SHP77 (cell line): Measurements from ENCODE around the gene KCTD4.
"Not testable (repeated sequence)": the region's sequence is repeated elsewhere in the genome, so short reads cannot be mapped to it uniquely, and the experiment has no call there.

Experiments
- DNase-seq, 2 experiments: peaks; one replicate each; lab custom pipeline; 2025; lab: John Stamatoyannopoulos, UW

KCTD4 gene

DNA sequence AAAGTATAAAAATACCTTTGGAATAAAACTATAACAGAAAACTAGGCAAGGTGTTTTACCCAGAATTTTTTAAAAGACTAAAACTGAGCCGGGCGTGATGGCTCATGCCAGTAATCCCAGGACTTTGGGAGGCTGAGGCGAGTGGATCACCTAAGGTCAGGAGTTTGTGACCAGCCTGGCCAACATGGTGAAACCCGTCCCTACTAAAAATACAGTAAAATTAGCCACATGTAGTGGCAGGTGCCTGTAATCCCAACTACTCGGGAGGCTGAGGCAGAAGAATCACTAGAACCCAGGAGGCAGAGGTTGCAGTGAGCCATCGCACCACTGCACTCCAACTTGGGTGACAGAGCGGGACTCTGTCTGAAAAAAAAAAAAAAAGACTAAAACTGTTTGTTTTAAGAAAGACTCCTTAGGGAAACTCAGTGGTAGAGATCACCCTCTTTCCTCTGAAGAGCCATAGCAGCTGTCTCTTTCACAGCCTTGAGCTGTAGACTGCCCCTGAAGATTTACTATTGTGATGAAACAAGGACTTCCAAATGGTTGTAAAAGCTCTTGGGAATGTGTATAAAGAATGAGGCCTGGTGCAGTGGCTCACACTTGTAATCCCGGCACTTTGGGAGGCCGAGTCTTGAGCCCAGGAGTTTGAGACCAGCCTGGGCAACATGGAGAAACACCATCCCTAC is 14.7 kb upstream of the KCTD4 start:
- DNase-seq = no peak

DNA sequence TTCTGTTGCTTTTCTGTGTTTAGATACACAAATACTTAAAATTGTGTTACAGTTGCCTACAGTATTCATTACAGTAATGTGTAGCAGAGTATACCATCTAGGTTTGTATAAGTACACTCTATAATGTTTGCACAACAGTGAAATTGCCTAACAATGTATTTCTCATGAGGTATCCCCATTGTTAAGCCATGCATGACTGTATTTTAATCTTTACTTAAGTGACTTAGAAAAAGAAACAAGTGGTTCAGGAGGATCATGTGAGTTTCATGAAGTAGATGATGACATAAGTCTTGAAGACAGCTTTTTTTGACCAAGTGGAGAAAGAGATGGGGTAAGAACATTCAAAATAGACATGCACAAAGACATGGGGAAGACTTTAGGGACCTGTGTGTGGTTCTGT is 8.4 kb upstream of the KCTD4 start:
- no peak for DNase-seq

DNA sequence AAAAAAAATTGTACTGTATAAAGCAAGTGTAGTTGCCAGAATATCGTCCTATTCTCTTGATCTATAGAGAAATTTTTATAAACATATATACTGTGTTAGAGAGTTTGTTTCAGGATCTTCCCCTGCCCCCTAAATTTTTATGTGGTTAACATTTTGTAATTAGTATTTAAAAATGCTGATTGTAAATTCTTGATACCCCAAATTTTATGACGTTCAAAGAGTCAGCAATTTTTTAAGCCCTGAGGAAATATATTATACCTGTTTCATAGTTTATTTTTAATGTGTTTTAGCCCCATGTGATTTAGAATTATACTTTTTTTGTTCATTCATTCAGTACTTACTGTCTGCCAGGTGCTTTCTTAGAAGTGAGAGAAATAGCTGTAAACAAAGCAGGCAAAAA is 7.3 kb upstream of the KCTD4 start:
- no peak for DNase-seq

DNA sequence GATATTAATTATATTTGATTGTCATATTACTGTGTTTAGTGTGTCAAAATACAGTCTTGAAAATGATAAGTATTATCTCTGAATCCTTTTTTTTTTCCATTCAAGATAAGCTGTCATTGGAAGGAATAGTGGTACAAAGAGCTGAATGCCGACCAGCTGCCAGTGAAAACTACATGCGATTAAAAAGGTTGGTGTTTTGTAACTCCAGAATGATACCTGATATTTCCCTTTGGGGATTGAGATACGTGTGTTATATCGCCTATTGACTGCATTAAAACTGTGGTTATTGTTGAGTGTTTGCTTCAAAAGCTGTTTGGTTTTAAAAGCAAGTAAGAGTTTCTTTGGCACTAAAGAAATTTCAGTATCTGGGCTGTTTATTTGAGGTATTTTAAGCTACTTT is 6.5 kb upstream of the KCTD4 start:
- no peak for DNase-seq

DNA sequence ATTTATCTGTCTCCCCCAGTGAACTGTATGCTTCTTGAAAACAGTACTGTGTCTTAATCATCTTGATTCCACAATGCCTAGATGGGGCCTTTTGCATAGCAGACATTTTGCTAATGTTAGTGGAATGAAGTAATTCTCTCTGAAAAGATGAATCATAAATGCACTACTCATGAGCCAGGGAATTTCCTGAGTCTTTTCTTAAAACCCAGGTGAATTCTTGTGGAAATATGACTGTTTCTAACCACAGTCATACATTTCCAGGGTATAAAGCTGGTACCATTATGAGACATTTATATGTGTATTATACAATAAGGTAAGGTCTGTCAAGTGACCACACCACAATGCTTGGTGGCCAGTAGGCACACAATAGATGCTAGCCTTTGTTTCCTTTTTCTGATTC is 5.5 kb upstream of the KCTD4 start:
- no peak for DNase-seq

DNA sequence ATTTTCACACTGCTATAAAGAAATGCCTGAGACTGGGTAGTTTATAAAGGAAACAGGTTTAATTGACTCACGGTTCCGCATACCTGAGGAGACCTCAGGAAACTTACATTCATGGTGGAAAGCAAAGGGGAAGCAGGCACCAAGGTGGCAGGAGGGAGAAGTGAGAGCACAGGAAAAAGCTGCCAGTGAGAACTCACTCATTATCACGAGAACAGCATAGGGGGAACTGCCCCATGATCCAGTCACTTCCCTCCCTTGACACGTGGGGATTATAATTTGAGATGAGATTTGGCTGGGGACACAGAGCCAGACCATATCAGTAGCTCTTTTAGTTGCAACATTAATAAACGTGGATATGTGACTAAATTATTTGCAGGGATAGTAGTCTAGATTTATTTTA is 4.3 kb upstream of the KCTD4 start:
- DNase-seq = no peak

DNA sequence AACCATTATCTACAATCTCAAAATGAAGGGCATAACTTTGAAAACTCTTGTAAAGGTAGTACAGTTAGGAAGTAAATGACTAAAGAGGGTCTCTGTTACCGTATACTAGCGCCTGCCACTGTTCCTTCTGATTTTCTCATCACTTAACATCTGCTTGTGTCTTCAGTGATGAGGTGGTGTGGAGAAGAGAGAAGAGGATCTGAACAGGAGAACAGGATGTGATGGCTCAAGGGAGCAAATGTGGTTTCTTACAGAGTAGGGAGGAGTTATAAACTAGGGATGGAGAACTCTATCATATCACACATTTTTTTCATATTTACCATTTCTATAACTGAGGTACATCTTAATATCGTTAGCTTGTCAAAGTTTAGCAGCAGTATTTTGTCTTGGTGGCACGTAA is 1.1 kb downstream of the KCTD4 start:
- DNase-seq = no peak

DNA sequence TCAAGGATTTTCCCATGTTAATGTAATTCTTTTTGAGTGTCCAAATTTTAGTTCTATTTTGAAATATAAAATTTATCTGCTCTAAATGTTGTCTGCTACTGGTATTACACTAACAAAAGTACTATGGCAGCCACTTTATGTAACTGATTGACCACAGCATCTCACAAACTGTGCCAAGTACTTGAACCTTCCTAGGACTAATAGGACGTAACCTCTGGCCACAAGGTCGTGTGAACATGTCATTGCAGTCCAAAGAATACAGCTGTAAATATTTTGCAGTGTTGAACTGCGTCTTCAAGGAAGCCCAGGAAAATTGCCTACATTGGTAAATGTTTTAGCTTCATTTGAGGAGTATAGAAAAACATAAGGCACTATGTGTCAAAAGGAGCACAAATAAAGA is 1.9 kb downstream of the KCTD4 start:
- no peak for DNase-seq

DNA sequence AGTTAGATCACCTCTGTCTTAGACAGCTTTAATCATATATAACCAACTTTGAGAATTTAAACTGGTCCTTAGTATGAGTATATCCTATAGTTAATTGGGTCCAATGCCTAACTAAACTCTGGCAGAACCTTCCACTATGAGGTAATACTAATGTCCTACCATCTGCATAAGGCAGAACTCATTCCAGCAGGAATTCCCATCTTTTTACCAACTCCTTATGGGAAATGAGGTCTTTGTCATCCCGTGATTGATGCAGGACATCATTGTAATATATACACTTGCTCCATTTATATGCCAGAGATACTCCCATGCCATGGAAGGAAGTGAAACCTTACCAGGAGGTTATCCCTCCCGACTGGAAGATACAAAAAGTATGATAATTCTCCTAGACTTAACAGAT is 2.8 kb downstream of the KCTD4 start:
- no peak for DNase-seq

DNA sequence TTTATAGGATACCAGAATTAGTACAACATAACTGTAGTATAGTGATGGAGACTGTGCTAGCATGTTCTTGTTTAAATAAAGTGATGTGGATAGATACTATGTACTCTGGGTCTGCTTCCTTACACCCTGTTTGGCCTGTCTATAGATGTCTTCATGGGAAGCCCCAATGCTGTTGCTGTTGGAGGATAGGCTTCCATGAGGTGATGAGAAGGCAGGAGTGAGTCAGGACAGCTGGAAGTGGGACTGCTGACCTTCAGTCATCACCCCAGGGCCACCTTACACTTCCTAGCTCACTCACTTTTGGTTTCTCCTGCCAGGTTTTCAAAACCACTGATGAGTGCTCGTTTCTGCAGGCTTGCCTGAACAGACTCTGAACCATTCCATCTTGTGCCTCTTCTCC is 4.2 kb downstream of the KCTD4 start:
- no peak for DNase-seq

DNA sequence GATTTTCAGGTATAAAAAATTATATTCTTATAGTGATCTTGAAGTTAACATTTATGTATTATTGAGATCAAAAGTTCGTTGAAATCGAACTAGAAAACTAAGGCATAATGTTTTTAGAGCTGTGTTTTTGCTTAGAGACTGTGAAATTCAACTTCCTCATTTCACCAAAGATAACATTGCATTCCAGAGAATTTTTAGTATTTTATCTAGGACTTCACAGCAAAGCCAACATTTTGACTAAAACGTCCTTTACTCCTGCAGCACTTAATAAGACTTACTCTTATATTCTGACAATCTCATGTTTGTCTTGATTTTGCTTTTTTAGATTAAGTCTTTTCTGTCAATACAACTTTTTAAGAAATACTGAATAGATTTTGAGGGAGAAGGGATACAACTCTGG is 4.7 kb downstream of the KCTD4 start:
- no peak for DNase-seq

DNA sequence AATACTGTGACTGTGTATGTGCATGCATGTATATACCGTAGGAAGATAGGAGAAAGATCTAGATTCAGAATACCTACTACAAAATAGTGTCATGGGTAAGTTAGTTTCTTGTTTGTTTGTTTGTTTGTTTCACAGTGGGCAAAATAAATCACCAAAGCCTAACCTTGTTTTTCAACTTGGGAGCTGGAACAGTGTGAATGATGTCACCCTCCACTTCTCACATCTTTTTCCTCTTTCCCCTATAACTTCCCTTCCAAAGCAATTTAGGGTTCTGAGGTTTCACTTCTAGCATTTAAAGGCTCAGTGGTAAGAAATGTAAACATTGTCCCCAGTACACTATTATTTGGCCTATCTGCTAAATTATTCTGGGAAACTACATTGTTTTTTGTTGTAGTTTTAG is 5.4 kb downstream of the KCTD4 start:
- DNase-seq = no peak

DNA sequence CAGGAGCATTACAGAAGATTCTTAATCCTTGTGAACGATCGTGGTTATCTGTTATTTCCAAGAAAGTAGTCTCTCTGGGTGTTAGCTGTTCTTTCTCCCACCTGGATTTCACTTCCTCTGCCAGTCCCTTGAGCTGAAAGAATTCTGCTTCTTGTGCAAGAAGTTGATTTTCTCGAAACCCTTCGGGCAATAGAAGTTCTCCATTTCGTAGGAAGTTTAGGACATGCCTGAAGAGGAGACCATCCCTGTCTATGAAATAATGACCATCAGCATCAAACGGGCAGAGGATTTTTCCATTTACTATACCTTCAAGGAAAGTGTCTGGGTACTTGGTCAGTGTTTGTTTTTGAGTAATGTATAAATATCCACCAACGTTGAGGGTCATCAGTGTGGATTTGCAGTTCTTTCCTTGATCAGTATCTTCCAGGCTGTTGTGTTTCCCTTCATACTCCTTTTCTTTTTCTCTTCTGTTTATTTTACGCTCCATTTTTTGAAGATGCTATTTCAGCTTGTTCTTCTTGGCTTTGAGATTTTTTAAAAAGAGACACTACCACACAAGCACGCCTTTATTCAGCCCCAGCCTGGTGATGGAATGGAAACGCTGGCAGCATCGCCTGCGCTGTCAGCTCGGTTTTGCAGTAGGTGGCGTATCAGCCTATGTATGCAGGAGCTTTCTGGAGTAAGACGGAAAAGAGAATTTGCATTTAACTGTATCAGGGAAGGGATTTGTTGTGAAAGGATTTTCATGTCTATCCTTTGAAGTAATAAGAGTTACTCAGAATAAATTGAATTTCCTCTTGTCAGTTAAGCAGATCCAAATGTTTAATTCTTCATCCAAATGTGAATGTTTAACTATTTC is 6.5 kb downstream of the KCTD4 start:
- DNase-seq = no peak

DNA sequence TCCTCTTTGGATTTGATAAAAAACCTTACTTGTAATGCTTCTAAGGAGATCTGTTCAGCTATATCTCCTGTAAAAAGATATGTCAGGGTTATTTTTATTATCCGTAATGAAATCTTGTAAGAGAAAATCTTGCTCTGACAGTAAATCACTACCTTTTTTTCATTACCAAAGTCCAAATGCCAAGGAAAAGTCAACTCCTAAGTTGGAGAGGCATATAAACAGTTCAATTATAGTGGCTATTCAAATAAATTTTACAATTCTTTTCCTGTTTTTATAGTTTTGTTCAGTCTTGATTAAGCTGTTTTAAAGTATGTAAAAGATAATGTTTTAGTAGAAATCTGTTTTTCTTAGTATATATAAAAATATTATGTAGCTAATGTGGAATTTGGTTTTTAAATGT is 9.0 kb downstream of the KCTD4 start:
- no peak for DNase-seq

DNA sequence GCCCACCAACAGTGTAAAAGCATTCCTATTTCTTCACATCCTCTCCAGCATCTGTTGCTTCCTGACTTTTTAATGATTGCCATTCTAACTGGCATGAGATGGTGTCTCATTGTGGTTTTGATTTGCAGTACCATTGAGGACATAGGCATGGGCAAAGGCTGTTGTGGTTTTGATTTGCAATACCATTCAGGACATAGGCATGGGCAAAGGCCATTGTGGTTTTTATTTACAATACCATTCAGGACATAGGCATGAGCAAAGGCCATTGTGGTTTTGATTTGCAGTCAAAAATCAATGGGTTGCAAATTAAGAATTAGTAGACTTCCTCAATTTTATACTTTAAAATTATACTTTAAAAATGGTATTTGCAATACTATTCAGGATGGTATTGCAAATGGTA is 11.3 kb downstream of the KCTD4 start:
- not testable (repeated sequence) for DNase-seq

DNA sequence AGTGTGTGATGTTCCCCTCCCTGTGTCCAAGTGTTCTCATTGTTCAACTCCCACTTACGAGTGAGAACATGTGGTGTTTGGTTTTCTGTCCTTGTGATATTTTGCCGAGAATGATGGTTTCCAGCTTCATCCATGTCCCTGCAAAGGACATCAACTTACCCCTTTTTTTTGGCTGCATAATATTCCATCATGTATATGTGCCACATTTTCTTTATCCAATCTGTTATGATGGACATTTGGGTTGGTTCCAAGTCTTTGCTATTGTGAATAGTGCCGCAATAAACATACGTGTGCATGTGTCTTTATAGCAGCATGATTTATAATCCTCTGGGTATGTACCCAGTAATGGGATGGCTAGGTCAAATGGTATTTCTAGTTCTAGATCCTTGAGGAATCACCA is 11.8 kb downstream of the KCTD4 start:
- not testable (repeated sequence) for DNase-seq

DNA sequence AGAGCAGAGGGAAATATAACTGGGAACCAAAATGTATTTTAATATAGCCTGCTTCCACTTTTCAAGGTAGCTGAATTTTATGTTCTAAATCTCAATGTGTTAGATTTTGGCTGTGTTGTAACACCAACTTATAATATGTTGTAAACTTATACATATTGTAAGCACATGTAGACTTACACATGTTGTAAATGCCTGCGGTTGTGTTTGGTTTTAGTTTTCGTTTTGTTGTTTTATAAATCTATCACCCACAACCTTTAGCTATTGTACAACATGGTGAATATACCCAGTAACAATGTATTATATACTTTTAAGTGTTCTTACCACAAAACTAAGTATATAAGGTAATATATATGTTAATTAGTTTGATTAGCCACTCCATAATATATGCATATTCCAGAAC is 15.6 kb downstream of the KCTD4 start:
- no peak for DNase-seq

DNA sequence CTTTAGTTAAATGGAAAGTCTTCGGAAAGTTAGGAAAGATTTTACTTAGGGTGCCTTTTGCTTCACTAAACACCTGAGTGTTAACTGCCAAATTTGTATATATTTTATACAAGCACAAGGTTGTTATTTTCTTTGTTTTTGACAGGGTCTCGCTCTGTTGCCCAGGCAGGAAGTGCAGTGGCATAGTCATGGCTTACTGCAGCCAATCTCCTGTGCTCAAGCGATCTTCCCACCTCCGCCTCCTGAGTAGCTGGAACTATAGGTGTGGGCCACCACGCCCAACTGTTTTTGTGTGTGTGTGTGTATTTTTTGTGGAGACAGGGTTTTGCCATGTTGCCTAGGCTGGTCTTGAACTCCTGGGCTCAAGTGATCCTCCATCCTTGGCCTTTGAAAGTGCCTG is 16.2 kb downstream of the KCTD4 start:
- no peak for DNase-seq

DNA sequence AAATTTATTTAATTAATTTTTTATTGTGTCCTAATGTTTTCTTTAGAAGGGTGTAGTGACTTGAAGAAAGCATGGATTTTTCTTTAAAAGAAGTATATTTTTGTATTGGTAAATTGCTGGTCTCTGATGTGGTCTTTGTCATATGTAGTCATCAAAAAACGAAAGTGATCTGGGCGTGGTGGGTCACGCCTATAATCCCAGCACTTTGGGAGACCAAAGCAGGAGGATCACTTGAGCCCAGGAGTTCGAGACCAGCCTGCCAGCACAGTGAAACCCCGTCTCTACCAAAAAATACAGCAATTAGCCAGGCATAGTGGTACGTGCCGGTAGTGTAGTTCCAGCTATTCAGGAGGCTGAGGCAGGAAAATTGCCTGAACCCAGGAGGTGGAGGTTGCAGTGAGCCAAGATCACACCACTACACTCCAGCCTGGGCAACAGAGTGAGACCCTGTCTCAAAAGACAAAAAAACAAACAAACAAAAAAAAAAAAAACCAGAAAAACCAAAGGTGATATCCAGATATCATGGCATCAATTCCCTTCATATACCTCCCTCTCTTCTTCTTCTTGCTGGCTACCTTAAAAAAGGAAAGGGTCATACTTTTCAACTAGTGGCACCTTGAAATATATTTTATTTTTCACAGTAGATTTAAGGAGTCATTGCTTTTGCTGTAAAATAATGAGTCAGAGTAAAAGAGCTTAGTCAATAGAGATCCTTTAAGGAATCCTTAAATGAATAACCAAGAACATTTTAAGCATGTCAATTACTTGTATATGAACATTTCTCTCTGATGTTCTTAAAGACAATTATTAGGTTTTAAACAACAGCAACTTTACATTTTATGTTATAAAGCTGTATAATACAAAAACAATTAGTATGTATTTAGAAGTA is 19.9 kb downstream of the KCTD4 start:
- DNase-seq = no peak

DNA sequence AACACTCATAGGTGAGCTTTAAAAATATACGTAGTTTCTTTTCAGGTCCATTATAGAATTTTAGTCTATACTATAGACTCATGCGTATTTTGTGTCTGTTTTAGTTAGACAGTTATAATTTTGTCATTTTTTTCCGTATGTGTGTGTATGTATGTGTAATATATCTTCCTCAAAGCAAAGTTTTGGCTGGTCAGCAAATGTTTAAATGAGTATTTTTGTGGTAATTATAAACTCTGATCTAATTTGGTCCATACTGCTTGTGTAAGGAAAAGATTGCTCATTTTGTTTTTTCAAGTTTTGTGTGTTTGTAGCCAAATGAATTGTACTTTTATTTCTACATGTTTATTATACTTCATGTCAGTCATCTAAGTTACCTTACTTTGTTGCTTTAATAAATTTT is 20.5 kb downstream of the KCTD4 start:
- no peak for DNase-seq

DNA sequence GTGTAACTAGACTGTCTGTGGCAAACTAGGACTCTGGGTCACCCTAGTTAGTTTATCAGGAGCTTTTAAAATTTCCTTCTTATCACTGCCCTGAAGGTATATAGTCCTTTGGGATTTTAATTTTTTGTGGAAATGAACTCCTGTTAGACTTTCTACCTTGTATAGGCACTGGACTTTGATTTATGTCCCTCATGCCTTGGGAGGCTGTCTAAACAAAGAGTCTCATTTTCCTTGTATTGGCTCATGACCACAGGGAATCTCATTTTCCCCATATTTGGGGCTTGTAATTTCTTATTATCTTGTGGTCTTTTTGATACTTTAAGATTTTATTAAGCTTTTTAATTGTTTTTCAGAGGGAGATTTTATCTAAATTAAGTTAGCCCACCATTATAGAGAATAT is 21.4 kb downstream of the KCTD4 start:
- peak in 1 of 2 experiments; percentile 6 for DNase-seq

DNA sequence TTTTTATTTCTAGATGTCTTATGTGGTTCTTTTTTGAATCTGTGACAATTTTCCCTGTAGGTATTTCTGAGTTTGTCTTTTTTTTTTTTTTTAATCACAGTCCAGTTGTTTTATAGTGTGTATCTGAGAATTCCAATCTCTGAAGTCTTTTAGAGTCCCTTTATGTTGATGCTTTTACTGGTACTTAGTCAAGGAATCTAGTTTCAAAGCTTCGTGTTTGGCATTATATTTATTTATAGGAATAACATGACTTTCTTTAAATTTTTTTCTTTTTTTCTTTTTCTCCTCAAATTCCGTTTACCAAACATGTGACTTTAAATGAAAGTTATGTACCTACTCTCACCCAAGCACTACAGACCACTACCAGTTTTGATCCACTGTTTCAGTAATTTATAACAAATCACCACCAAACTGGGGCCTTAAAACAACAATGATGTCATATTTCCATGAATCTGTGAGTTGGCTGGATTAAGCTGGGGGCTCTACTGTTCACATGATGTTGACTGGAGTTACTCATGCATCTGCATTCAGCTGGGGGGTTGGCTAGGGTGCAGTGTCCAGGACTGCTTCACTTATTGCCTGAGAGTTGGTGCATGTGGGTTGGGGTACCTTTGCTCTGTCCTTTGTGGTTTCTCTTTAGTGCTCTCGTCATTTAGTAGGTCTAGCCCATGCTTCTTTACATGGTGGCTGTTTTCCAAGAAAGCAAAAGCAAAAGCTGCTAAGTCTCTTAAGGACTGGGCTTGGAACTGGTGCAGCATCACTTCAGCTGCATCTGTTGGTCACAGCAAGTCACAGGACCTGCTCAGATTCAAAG is 22.3 kb downstream of the KCTD4 start:
- DNase-seq = peak; percentile 16 to 27
